ENCODE data around the gene HDHD5.

GRCh38 chr22:17101475-17102296 lies 57.4 kb downstream of the HDHD5 start:
- TF ChIP-seq, protein P1, sequence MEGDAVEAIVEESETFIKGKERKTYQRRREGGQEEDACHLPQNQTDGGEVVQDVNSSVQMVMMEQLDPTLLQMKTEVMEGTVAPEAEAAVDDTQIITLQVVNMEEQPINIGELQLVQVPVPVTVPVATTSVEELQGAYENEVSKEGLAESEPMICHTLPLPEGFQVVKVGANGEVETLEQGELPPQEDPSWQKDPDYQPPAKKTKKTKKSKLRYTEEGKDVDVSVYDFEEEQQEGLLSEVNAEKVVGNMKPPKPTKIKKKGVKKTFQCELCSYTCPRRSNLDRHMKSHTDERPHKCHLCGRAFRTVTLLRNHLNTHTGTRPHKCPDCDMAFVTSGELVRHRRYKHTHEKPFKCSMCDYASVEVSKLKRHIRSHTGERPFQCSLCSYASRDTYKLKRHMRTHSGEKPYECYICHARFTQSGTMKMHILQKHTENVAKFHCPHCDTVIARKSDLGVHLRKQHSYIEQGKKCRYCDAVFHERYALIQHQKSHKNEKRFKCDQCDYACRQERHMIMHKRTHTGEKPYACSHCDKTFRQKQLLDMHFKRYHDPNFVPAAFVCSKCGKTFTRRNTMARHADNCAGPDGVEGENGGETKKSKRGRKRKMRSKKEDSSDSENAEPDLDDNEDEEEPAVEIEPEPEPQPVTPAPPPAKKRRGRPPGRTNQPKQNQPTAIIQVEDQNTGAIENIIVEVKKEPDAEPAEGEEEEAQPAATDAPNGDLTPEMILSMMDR (IDR thresholded peaks at IDR 0.05; ENCODE audit: borderline replicate concordance, extremely low read depth, low read length, poor library complexity, severe bottlenecking): no peak
- TF ChIP-seq EZH2 (IDR thresholded peaks at IDR 0.05; ENCODE audit: borderline replicate concordance, low read depth, low read length, severe bottlenecking): no peak

All from DND-41 (cell line).